GM19240 (cell line): ENCODE results near the gene CIC.
A peak's percentile ranks its signal among the peaks of the same experiment; 100 is the strongest.

Experiments
- DNase-seq: peaks from one replicate; pipeline ENCODE4 v3.0.0; 2011; ENCODE audit warnings: low spot score; ENCODE audit not compliant: insufficient read length

The CIC gene

DNA sequence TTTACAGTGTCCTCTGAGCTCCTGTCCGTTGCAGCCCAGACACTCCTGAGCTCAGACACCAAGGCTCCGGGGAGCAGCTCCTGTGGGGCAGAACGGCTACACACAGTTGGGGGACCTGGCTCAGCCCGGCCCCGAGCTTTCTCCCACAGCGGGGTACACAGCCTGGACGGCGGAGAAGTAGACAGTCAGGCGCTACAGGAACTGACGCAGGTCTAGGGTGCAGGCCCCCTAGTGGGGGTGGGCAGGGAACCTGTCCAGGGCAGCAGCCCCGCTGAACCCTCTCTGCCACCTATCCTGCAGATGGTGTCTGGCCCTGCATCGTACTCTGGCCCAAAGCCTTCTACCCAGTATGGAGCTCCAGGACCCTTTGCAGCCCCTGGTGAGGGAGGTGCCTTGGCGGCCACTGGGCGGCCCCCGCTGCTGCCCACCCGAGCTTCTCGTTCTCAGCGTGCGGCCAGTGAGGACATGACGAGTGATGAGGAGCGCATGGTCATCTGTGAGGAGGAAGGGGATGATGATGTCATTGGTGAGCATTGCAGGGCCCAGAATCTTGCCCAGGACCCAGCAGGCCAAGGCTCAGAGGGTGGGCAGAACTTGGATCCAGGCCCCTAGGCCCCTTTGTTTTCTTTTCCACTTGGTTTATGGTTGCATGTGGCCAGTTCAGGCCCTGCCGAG is 20.0 kb downstream of the CIC start:
- DNase-seq = no peak

DNA sequence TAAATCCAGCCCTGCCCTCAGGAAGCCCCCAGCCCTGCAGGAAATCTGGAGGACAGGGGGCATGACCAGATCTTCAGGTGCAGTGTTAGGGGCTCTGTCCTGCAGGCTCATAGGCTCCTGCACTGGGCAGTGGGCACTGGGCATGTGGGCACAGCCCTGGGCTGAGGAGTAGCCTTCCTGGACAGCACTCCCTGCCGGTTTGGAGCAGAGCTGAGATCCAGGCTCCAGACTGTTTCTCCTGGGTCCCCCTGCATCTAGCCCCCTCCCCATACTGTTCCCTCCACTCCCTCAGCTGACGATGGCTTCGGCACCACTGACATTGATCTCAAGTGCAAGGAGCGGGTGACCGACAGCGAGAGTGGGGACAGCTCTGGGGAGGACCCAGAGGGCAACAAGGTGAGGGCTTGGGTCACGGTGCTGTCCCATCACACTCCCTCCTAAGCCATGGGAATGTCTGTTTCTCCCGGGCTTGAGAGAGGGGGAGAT is 20.5 kb downstream of the CIC start:
- DNase-seq = no peak

DNA sequence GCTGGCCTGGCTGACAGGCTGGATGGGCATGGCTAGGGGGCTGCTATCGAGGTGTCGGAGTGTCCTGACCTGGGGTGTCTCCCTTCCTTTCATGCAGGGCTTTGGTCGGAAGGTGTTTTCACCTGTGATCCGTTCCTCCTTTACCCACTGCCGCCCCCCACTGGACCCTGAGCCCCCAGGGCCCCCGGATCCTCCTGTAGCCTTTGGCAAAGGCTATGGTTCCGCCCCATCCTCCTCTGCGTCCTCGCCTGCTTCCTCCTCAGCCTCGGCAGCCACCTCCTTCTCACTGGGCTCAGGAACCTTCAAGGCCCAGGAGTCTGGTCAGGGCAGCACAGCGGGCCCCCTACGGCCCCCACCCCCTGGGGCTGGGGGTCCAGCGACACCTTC is 21.1 kb downstream of the CIC start:
- no peak for DNase-seq

DNA sequence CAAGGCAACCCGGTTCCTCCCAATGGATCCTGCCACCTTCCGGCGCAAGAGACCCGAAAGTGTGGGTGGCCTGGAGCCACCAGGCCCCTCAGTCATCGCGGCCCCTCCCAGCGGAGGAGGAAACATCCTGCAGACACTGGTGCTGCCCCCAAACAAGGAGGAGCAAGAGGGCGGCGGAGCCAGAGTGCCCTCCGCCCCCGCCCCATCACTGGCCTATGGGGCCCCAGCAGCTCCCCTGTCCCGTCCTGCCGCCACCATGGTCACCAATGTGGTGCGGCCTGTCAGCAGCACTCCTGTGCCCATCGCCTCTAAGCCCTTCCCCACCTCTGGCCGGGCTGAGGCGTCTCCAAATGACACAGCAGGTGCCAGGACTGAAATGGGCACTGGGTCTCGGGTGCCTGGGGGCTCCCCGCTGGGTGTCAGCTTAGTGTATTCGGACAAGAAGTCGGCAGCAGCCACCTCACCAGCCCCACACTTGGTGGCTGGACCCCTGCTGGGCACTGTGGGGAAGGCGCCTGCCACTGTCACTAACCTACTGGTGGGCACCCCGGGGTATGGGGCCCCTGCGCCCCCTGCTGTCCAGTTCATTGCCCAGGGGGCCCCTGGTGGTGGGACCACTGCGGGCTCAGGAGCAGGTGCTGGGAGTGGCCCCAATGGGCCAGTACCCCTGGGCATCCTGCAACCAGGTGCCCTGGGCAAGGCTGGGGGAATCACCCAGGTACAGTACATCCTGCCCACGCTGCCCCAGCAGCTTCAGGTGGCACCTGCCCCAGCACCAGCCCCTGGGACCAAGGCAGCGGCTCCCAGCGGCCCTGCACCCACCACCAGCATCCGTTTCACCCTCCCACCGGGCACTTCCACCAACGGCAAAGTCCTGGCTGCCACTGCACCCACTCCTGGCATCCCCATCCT is 21.7 kb downstream of the CIC start:
- no peak for DNase-seq

DNA sequence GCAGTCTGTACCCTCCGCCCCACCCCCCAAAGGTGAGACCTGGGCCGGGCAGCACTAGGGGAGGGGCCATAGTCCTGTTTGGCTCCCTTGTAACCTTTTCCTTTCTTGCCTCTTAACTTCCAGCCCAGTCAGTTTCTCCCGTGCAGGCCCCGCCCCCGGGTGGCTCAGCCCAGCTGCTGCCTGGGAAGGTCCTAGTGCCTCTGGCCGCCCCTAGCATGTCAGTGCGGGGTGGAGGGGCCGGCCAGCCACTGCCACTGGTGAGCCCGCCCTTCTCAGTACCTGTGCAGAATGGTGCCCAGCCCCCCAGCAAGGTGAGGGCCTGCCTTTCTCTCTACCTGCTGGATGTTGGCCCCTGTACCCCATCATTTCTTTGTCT is 22.4 kb downstream of the CIC start:
- DNase-seq = no peak

DNA sequence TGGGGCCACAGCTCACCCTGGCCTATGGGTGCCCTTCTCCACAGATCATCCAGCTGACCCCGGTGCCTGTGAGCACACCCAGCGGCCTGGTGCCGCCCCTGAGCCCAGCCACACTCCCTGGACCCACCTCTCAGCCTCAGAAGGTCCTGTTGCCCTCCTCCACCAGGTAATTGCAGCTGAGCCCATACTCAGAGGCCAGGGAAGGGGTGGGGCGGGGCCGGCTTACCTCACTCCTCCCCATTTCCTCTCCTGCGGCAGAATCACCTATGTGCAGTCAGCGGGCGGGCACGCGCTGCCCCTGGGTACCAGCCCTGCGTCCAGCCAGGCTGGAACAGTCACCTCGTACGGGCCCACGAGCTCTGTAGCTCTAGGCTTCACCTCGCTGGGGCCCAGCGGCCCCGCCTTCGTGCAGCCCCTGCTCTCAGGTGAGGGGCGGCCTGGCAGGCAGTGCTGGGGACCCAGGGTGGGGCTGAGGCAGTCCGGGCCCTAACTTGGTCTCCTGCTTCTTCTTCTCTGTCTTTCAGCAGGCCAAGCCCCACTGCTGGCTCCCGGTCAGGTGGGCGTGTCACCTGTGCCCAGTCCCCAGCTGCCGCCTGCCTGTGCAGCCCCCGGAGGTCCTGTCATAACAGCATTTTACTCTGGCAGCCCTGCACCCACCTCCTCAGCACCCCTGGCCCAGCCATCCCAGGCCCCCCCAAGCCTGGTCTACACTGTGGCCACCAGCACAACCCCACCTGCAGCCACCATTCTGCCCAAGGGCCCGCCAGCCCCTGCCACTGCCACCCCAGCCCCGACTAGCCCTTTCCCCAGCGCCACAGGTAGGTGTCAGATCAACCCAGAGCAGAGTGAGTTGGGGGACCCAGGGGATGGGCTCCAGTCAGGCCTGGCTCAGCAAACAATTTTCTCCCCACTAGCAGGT is 23.2 kb downstream of the CIC start:
- no peak for DNase-seq

DNA sequence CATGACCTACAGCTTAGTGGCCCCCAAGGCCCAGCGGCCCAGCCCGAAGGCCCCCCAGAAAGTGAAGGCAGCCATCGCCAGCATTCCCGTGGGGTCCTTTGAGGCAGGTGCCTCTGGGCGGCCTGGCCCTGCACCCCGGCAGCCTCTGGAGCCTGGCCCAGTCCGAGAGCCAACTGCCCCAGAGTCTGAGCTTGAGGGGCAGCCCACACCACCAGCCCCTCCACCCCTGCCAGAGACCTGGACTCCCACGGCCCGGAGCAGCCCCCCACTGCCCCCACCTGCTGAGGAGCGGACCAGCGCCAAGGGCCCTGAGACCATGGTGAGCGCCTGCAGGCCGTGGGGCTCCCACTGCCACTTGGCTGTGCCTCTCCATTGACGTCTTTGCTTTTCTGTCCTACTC is 23.9 kb downstream of the CIC start:
- DNase-seq = no peak

DNA sequence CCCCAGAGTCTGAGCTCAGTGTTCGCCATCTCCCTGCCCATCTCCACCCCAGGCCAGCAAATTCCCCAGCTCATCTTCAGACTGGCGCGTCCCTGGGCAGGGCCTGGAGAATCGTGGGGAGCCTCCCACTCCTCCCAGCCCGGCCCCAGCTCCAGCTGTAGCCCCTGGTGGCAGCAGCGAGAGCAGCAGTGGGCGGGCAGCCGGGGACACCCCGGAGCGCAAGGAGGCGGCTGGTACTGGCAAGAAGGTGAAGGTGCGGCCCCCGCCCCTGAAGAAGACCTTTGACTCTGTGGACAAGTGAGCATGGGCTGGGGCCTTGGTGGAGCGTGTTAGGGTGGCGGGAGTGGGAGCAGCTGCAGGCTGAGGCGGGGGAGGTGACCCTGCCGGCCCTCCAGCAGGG is 24.5 kb downstream of the CIC start:
- DNase-seq = no peak

DNA sequence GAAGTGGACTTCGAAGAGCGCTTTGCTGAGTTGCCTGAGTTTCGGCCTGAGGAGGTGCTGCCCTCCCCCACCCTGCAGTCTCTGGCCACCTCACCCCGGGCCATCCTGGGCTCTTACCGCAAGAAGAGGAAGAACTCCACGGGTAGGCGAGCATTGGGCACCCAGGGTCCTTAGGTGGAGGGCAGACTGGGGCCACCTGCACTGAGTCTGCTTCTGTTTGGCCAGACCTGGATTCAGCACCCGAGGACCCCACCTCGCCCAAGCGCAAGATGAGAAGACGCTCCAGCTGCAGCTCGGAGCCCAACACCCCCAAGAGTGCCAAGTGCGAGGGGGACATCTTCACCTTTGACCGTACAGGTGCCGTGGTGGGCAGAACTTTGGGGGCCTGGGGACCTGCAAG is 24.9 kb downstream of the CIC start:
- DNase-seq = no peak

DNA sequence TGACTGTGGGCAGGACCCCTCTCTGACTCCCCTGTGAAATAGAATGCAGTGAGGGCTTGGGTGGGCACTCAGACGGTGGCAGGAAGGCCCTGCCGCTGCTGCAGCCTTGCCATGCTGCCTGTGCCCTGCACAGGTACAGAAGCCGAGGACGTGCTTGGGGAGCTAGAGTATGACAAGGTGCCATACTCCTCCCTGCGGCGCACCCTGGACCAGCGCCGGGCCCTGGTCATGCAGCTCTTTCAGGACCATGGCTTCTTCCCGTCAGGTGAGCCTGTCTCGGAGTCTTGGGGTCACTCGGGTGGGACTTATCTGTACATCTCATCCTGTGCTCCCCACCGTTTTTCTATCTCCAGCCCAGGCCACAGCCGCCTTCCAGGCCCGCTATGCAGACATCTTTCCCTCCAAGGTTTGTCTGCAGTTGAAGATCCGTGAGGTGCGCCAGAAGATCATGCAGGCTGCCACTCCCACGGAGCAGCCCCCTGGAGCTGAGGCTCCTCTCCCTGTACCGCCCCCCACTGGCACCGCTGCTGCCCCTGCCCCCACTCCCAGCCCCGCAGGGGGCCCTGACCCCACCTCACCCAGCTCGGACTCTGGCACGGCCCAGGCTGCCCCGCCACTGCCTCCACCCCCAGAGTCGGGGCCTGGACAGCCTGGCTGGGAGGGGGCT is 25.6 kb downstream of the CIC start:
- no peak for DNase-seq

DNA sequence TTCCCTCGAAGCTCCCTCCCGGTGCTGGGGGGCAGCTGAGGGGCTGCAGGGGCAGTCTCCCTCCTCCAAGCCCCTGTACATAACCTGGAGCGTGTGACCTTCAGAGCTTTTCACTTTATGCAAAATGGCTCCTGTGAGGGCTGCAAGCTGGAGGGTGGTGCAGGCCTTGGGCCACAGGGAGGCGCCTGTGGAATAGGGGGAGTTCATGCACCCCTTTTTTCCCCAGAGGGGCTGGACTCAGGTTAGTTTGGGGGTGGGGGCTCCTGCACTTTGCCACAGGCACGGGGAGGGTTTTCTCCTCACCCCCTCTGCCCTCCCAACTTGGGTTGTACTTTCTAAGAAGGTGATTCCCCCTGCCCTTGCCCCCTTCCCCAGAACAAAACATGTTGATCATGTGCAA is 26.3 kb downstream of the CIC start:
- DNase-seq = no peak

DNA sequence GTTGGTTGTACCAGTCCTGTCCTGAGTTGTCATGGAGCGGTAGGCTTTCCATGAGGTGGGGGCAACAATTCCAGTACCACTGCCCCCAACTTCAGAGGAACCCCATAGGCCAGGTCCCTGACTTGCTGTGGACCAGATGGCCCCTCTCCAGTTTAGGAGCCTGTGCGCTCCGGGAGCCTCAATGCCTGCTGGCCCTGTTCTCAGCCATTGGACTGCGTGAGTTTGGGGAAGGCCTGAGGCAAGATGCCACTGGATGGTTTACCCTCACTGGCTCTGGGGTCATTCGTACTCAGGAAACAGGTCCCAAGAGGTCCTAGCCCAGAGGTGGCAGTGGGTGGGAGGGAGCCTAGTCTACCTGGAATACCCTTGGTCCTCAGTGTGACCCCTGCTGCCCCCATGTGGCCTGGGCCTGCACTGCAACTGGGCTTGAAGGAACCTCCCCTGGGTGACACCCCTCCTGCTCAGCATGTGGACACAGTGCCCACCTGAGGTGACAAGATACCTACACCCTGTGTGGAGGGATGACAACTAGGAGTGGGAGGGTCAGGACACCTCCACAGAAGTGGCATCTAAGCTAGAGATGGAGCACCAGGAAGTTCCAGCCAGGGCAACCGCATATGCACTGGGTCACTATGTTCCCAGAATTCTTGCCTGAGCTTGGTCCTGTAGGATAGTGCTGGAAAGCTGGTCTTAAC is 26.9 kb downstream of the CIC start:
- DNase-seq = peak; percentile 90

DNA sequence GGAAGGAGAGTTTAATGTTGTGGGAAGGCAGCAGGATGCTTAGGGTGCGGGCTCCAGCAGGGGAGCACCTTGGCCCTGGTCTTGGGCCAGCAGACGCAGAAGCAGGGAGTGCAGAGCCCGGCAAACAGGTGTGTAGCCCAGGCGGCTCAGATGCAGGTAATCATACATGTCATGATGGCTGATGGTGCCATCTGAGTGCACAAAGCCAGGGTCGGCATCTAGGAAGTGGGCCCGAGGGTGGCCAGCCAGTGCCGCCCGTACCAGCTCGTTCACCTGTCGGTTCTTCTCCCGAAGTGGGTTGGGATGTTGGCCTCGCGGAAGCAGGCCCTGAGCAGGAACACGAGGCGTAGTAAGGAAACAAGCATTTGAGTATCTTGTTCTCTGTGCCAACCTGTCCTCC is 28.0 kb downstream of the CIC start:
- no peak for DNase-seq

DNA sequence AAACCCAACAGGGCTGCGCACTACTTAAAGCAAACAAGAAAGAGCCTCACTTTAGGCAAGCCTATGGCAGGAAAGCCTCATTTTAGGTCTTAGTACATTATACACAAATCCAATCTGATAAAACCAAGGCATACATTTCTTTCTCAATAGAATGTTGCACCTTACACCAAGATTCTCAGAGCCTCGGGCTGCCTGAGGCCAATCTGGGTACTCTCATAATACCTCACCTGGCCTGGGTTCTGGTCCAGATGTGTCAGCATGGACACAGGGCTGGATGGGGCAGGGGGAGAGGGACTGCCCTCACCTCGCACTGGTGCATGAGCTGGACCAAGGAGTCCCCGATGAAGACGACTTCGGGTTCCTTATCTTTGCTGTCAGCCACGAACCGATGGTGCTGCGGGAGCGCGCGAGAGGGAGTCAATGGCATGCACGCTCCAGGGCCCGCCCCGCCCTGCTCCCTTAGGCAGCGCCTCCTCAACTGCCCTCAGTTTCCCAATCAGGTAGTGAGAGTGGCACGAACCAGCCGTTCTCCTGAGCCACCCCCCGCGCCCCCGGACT is 32.7 kb downstream of the CIC start, which contains the start of gene PRR19:
TSS of gene PRR19 (plus strand) at position 487 of the 558 bp plus-strand sequence. CDS start 7,453 bp downstream, outside the sequence.
- no peak for DNase-seq

DNA sequence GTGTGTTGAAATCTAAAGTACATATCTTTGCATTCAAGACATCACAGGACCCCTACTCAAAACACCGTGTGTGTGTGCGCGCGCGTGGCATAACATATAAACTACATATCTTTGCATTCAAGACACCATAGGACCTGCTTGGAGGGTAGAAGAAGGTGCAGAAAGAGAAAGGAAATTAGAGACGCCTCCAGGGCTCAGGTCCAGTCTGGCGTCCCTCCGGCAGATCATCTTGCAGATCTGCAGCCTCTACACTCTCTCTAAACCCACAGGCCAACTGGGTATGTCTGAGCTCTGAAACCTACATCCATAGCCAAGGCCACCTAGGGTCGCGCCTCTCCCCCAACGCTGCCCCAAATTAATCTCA is 34.0 kb downstream of the CIC start:
- DNase-seq = no peak

DNA sequence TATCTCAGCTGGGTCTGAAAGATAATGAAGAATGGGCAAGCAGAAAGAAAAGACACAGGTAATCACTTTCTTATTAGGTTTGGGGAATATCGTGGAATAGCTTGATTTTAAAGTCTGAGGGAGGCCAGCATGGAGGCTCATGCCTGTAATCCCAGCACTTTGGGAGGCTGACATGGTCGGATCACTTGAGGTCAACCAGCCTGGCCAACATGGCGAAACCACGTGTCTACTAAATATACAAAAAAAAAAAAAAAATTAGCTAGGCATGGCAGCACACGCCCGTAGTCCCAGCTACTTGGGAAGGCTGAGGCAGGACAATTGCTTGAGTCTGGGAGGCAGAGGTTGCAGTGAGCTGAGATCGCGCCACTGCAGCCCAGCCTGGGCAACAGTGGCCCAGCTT is 34.8 kb downstream of the CIC start:
- no peak for DNase-seq

DNA sequence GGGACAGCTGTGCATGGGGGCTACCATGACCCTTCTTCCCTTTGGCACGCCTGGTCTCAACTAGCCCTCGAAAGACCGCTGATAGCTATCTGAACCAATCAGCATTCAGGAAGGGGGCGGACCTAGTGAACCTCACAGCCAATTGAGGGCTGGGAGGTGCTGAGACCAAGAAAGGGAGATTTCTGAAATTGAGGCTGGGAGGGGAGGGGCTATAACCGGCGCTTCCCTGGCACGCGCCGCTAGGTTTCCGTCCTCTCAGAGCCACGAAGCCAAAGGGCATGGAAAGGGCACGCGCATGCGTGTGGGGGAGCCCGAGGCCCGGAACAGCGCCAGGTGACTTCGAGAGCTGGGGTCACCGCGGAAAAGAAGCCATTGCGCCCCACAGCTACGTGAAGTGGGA is 37.6 kb downstream of the CIC start:
- no peak for DNase-seq

DNA sequence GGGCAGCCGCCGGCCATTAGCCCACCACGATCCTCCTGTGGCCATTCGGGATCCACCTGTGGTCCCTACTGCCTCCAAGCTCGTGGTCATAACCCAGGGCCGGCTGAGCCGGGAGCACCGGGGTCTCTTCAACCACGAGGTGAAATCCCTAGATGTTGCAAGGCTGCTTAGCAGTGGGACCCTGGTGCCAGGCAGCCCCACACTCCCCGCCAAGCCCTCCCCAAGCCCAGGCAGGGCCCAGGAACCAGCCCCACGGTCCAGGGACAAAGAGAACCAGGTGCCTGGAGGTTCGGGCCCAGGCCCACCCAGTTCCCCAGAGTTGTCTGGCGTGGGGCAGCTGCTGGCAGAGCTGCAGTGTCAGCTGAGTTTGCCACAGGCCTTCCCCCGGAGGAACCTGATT is 40.6 kb downstream of the CIC start:
- no peak for DNase-seq

DNA sequence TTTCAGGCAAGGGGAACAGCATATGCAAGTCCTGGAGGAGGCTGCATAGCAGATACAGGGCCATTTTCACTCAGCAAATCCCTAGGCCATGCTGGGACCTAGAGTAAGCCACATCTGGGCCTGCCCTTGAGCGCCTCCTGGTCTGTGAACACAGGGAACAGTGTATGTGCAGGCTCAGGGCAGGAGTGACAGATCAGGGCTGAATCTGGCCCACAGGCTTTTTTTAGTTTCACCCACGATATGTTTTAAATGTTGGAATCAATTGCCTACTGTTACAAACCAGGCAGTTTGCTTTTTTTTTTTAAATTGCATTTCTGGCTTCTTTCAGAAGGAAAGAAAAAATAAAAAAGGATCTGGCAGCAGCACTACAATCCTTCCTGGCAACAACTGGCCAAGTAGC is 42.6 kb downstream of the CIC start:
- DNase-seq = no peak

DNA sequence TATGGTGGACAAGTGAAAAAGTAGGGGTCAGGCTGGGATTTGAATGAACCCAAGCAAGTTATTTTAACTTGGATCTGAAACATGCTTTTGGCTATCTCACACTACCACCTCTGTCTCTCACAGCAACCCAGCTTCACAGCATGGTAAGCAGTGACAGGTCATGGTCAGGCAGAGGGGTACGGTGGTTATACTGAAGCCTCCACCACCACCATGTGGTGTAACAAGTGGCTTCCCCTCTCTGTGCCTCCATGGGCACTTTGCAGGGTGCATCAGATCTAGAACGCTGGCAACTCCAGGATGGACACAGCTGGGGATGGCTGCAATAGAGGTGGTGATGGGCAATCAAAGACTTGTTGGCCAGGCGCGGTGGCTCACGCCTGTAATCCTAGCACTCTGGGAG is 43.3 kb downstream of the CIC start:
- no peak for DNase-seq
